GM18870 (cell line): Measurements from ENCODE around the gene SASH1.

ENCODE experiments used
- ATAC-seq: cut with Tn5 transposase; IDR thresholded peaks from one replicate; pipeline ENCODE4 v1.9.1; 2021; ENCODE audit warnings: moderate library complexity; ENCODE audit not compliant: unreplicated experiment

SASH1 gene

GRCh38 chr6:148516617-148517016 lies 174.0 kb downstream of the SASH1 start:
- no peak for ATAC-seq

GRCh38 chr6:148517470-148517869 lies 174.8 kb downstream of the SASH1 start:
- ATAC-seq: no peak

GRCh38 chr6:148518511-148519156 lies 176.0 kb downstream of the SASH1 start:
- ATAC-seq: no peak

GRCh38 chr6:148520109-148520841 lies 177.6 kb downstream of the SASH1 start:
- ATAC-seq: peak; percentile 93

GRCh38 chr6:148521158-148521557 lies 178.5 kb downstream of the SASH1 start:
- ATAC-seq: no peak

- ATAC-seq: no peak
These were observed 178.9 kb downstream of the SASH1 start for GRCh38 chr6:148521586-148521985.

GRCh38 chr6:148523048-148523447 lies 180.4 kb downstream of the SASH1 start:
- no peak for ATAC-seq

GRCh38 chr6:148523551-148523950 lies 180.9 kb downstream of the SASH1 start:
- no peak for ATAC-seq

GRCh38 chr6:148524471-148524882 lies 181.8 kb downstream of the SASH1 start:
- ATAC-seq: no peak

GRCh38 chr6:148524976-148525375 lies 182.3 kb downstream of the SASH1 start:
- ATAC-seq: no peak

- ATAC-seq: no peak
These were observed 182.8 kb downstream of the SASH1 start for GRCh38 chr6:148525453-148525852.

- no peak for ATAC-seq
These were observed 183.5 kb downstream of the SASH1 start for GRCh38 chr6:148526145-148526544.

GRCh38 chr6:148528292-148528691 lies 185.7 kb downstream of the SASH1 start:
- ATAC-seq: no peak

GRCh38 chr6:148529010-148529409 lies 186.4 kb downstream of the SASH1 start:
- no peak for ATAC-seq

- peak; percentile 91 for ATAC-seq
These were observed 187.8 kb downstream of the SASH1 start for GRCh38 chr6:148530394-148530953.

- ATAC-seq: no peak
These were observed 188.3 kb downstream of the SASH1 start for GRCh38 chr6:148530976-148531375.

GRCh38 chr6:148532698-148533097 lies 190.1 kb downstream of the SASH1 start:
- no peak for ATAC-seq

- ATAC-seq: no peak
These were observed 190.9 kb downstream of the SASH1 start for GRCh38 chr6:148533309-148534107.

GRCh38 chr6:148534871-148535270 lies 192.2 kb downstream of the SASH1 start:
- ATAC-seq: no peak

- no peak for ATAC-seq
These were observed 192.7 kb downstream of the SASH1 start for GRCh38 chr6:148535381-148535780.

- no peak for ATAC-seq
These were observed 193.3 kb downstream of the SASH1 start for GRCh38 chr6:148535976-148536375.
